HCT116 (cell line): Measurements from ENCODE around the gene PEAK3. TPM values are rescaled to one million over a fixed set of nuclear protein-coding genes. Genes with fewer than 3 reads are reported as not detected.
A peak's percentile ranks its signal among the peaks of the same experiment; 100 is the strongest.

Experiments
- ATAC-seq: fragments of 200-7000 bp; cut with Tn5 transposase; 2 replicates; pipeline ENCODE4 v1.9.1; 2020; ENCODE audit warnings: mild to moderate bottlenecking, moderate library complexity
- BruUV-seq: library from RNA; stranded (reverse); fragments of 400-500 nt; replicated peaks from 2 replicates; lab custom pipeline; 2021; lab: Mats Ljungman, UMichigan
- CTCF ChIA-PET: fragments of 300-600 bp; sonication (Branson Sonifier 250); formaldehyde crosslinking; loops from one replicate; lab custom pipeline; 2021; ENCODE audit warnings: antibody characterized with exemption; lab: Charles Lee
- POLR2A ChIA-PET: fragments of 300-600, 350-600 bp; sonication (Branson Sonifier 250); formaldehyde crosslinking; loops from one replicate; lab custom pipeline; 2021; ENCODE audit warnings: antibody characterized with exemption; lab: Charles Lee
- RAD21 ChIA-PET, 2 experiments: fragments of 300-600 bp; sonication (Branson Sonifier 250); formaldehyde crosslinking; loops; one replicate each; lab custom pipeline; 2023; ENCODE audit warnings: low total read pairs in 2 of 2; ENCODE audit not compliant: uncharacterized antibody in 2 of 2, unreplicated experiment in 2 of 2, low non-redundant PET in 1 of 2; lab: Charles Lee
- DNase-seq: peaks from one replicate; pipeline ENCODE4 v3.0.0-alpha.2; 2010; ENCODE audit warnings: low read depth, low spot score
- H2AFZ ChIP-seq: fragments of 200-600 bp; shearing (Covaris generic), sonication (generic); 2 replicates; pipeline ENCODE4 v1.6.1; 2017; ENCODE audit warnings: low read depth, mixed run types, mixed read lengths, antibody characterized with exemption, low read length; ENCODE audit not compliant: poor library complexity, severe bottlenecking
- H3K27ac ChIP-seq: 2 replicates; pipeline ENCODE4 v1.5.1; 2012; ENCODE audit warnings: low read depth, low read length
- H3K27me3 ChIP-seq: fragments of 200-600 bp; sonication (generic); 2 replicates; pipeline ENCODE4 v1.6.1; 2016; ENCODE audit warnings: mixed run types, low read length, mixed read lengths; ENCODE audit not compliant: insufficient read depth
- H3K36me3 ChIP-seq, 2 experiments: fragments of 200-500 bp in 1 of 2; fragments of 200-600 bp in 1 of 2; sonication (Bioruptor generic) in 1 of 2; sonication (generic) in 1 of 2; 2 replicates each; pipeline versions ENCODE4 v1.5.1 to v1.6.1; 2014 to 2016; ENCODE audit warnings: low read length in 2 of 2, inconsistent platforms in 1 of 2, mixed read lengths in 1 of 2, mixed run types in 1 of 2; ENCODE audit not compliant: insufficient read depth in 2 of 2, control insufficient read depth in 1 of 2
- H3K4me1 ChIP-seq, 2 experiments: fragments of 200-600 bp in 1 of 2; sonication (generic) in 1 of 2; 2 replicates each; pipeline versions ENCODE4 v1.5.1 to v1.6.1; 2012 to 2017; ENCODE audit warnings: low read length in 2 of 2, inconsistent platforms in 1 of 2, mild to moderate bottlenecking in 1 of 2, mixed read lengths in 1 of 2, mixed run types in 1 of 2, moderate library complexity in 1 of 2; ENCODE audit not compliant: insufficient read depth in 2 of 2, control insufficient read depth in 1 of 2
- H3K4me2 ChIP-seq: fragments of 200-600 bp; sonication (generic); 2 replicates; pipeline ENCODE4 v1.6.1; 2017; ENCODE audit warnings: mixed run types, low read length, mixed read lengths
- H3K4me3 ChIP-seq, 2 experiments: fragments of 200-600 bp in 1 of 2; sonication (generic) in 1 of 2; replicated peaks in 1 of 2; 2 replicates each; pipeline ENCODE4 v1.5.1; 2011 to 2016; ENCODE audit warnings: low read length in 2 of 2, control low read depth in 1 of 2, low read depth in 1 of 2, mild to moderate bottlenecking in 1 of 2, mixed read lengths in 1 of 2, mixed run types in 1 of 2
- H3K79me2 ChIP-seq: fragments of 200-600 bp; sonication (generic); 2 replicates; pipeline ENCODE4 v1.6.1; 2017; ENCODE audit warnings: mild to moderate bottlenecking, mixed run types, low read length, moderate library complexity, mixed read lengths; ENCODE audit not compliant: insufficient read depth
- H3K9ac ChIP-seq: fragments of 200-600 bp; sonication (generic); 2 replicates; pipeline ENCODE4 v1.6.1; 2016; ENCODE audit warnings: low read length, mixed read lengths
- H3K9me2 ChIP-seq: fragments of 200-600 bp; sonication (generic), shearing (Covaris generic); 2 replicates; pipeline ENCODE4 v1.6.1; 2017; ENCODE audit warnings: mixed run types, mild to moderate bottlenecking, moderate library complexity; ENCODE audit not compliant: insufficient read depth
- H3K9me3 ChIP-seq, 2 experiments: fragments of 200-500 bp in 1 of 2; fragments of 200-600 bp in 1 of 2; sonication (Bioruptor generic) in 1 of 2; sonication (generic) in 1 of 2; 2 replicates each; pipeline ENCODE4 v1.6.1; 2014 to 2017; ENCODE audit warnings: low read length in 2 of 2, mixed read lengths in 2 of 2, inconsistent platforms in 1 of 2, low read depth in 1 of 2, mild to moderate bottlenecking in 1 of 2, mixed run types in 1 of 2, moderate library complexity in 1 of 2; ENCODE audit not compliant: control insufficient read depth in 1 of 2, insufficient read depth in 1 of 2
- H4K20me1 ChIP-seq: fragments of 200-600 bp; sonication (generic), shearing (Covaris generic); 2 replicates; pipeline ENCODE4 v1.6.1; 2017; ENCODE audit warnings: mixed run types, mild to moderate bottlenecking, moderate library complexity; ENCODE audit not compliant: insufficient read depth
- POLR2A ChIP-seq: IDR thresholded peaks from 2 replicates; pipeline ENCODE4 v1.7.0; 2011; ENCODE audit warnings: borderline replicate concordance; ENCODE audit not compliant: insufficient read depth, insufficient read length; ENCODE audit errors: extremely low read depth
- POLR2AphosphoS5 ChIP-seq: IDR thresholded peaks from 2 replicates; pipeline ENCODE4 v1.6.1; 2011; ENCODE audit warnings: mild to moderate bottlenecking, low read depth, low read length, moderate library complexity
- SP1 ChIP-seq: IDR thresholded peaks from 2 replicates; pipeline ENCODE4 v1.6.1; 2012; ENCODE audit warnings: low read depth
- ZFX ChIP-seq: fragments of 450-650 bp; IDR thresholded peaks from 2 replicates; pipeline ENCODE4 v1.6.1; 2017
- ZNF274 ChIP-seq: fragments of 200-500 bp; sonication (Bioruptor generic); IDR thresholded peaks from 2 replicates; pipeline ENCODE4 v1.6.1; 2014; ENCODE audit warnings: mild to moderate bottlenecking, low read depth, low read length, inconsistent platforms
- intact Hi-C: fragments of 100-400 bp; cut with micrococcal nuclease; formaldehyde crosslinking; loops from 2 replicates; pipeline ENCODE4 v1.10.0; 2022
- total RNA-seq: library from RNA; stranded (reverse); gene quantifications from one replicate; pipeline ENCODE4 v1.2.1, GENCODE V29; 2021; ENCODE audit not compliant: unreplicated experiment
- TF ChIP-seq, protein P1 (sequence below): IDR thresholded peaks from 2 replicates; pipeline ENCODE4 v1.6.1; 2012
- TF ChIP-seq, protein P2 (sequence below): IDR thresholded peaks from 2 replicates; pipeline ENCODE4 v1.6.1; 2012; ENCODE audit warnings: low read depth

PEAK3 gene
- total RNA-seq, 1 experiment from 2014 or later: not detected

DNA sequence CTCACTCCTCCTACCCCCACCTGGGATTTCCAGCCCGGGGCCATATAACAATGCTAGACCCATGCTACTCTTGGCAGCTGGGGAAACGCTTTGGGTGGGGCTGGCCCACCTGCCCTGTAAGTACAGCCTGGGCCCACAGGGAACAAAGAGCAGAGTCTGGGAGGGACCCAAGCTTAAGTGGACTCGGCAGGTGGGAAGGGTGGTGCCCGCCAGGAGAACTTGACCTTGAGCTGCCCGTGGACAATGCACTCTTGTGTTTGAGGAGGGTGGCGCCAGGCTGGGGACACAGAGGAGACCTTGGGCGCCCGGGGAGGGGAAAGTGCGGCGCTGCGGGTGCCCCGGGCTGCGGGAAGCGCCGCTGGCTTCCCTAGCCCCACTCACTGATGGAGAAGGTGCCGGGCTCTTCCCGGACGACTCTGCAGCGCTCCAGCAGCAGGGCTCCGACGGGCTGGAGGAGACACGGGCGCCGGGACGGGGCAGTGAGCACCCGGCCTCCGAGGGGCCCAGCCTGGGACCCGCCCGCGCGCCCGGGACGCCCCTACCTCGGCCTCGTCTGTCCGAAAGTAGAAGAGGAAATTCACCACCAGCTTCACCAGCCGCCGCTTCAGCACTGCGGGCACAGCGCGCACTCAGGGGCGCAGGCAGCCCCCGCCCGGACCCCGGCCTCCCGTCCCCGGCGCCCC, 46.5 kb downstream of the PEAK3 start:
- ATAC-seq: peak; percentile 3; the same call in 1 of the 2 replicates
- peak overlapping the region; percentile 99 for H3K9ac ChIP-seq
- H3K27me3 ChIP-seq: no peaks in the 10 kb centered on the region
- H3K9me3 ChIP-seq: no peaks in the 10 kb centered on the region
- no peaks in the 10 kb centered on the region for H3K9me2 ChIP-seq
- POLR2A ChIA-PET: no interaction called here
- H3K4me2 ChIP-seq: peak overlapping the region; percentile 80
- peaks cover 73% of the 10 kb centered on the region for H3K79me2 ChIP-seq
- TF ChIP-seq ZFX (peak; percentile 59; the same call in 1 of the 2 replicates), POLR2A (no peak), ZNF274 (no peak), SP1 (no peak), POLR2AphosphoS5 (no peak)
- TF ChIP-seq, protein P1, sequence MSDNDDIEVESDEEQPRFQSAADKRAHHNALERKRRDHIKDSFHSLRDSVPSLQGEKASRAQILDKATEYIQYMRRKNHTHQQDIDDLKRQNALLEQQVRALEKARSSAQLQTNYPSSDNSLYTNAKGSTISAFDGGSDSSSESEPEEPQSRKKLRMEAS: no peak
- TF ChIP-seq, protein P2, sequence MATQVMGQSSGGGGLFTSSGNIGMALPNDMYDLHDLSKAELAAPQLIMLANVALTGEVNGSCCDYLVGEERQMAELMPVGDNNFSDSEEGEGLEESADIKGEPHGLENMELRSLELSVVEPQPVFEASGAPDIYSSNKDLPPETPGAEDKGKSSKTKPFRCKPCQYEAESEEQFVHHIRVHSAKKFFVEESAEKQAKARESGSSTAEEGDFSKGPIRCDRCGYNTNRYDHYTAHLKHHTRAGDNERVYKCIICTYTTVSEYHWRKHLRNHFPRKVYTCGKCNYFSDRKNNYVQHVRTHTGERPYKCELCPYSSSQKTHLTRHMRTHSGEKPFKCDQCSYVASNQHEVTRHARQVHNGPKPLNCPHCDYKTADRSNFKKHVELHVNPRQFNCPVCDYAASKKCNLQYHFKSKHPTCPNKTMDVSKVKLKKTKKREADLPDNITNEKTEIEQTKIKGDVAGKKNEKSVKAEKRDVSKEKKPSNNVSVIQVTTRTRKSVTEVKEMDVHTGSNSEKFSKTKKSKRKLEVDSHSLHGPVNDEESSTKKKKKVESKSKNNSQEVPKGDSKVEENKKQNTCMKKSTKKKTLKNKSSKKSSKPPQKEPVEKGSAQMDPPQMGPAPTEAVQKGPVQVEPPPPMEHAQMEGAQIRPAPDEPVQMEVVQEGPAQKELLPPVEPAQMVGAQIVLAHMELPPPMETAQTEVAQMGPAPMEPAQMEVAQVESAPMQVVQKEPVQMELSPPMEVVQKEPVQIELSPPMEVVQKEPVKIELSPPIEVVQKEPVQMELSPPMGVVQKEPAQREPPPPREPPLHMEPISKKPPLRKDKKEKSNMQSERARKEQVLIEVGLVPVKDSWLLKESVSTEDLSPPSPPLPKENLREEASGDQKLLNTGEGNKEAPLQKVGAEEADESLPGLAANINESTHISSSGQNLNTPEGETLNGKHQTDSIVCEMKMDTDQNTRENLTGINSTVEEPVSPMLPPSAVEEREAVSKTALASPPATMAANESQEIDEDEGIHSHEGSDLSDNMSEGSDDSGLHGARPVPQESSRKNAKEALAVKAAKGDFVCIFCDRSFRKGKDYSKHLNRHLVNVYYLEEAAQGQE: no peak
- TF ChIP-seq, all 23 proteins: peak for 1
- Histone ChIP-seq H2AFZ (no peak overlapping the region), H4K20me1 (peaks cover 22% of the 10 kb centered on the region; the same call in 1 of the 2 replicates), H3K4me1 (peaks cover 17 to 42% of the 10 kb centered on the region in 2 experiments; a peak in 3 of 4 replicates), H3K27ac (peak overlapping the region; percentile 95), H3K36me3 (peaks cover 9 to 38% of the 10 kb centered on the region in 2 experiments), H3K4me3 (peak overlapping the region; percentile 83 to 92)
- intact Hi-C loops: loop anchor here (1.0 to 5.0 kb wide), 3 partner anchors 38 to 156 kb away; partner anchors contain the start of gene DOT1L
- no TSS peak for BruUV-seq
- RAD21 ChIA-PET: interaction anchor here (0.6 to 0.7 kb wide), 4 partner anchors 39 to 80 kb away, joined by 3 to 4 read pairs (median 3); no protein-coding TSS in a partner anchor
- CTCF ChIA-PET: interaction anchor here (0.7 to 1.4 kb wide), 3 partner anchors 80 to 150 kb away, joined by 3 to 5 read pairs (median 3); no protein-coding TSS in a partner anchor
- DNase-seq: no peak
